ENCODE data around the gene ANKRD29.

DNA sequence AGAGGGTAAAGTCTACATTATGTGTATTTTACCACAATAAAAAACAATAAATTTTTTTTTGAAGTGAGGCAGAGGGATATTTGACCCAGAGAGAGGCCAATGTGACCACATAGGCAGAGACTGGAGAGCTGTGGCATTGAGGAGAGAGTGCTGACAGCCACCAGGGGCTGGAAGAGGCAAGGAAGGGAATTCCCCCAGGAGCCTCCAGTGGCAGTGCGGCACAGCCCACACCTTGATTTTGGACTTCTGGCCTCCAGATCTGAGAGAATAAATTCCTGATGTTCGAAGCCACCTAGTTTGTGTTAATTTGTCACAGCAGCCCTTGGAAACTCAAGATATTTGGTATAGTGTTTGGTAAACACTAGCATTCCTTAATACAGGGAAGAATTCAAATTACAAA lies 22.7 kb downstream of the ANKRD29 start:
- TF ChIP-seq, protein P1, sequence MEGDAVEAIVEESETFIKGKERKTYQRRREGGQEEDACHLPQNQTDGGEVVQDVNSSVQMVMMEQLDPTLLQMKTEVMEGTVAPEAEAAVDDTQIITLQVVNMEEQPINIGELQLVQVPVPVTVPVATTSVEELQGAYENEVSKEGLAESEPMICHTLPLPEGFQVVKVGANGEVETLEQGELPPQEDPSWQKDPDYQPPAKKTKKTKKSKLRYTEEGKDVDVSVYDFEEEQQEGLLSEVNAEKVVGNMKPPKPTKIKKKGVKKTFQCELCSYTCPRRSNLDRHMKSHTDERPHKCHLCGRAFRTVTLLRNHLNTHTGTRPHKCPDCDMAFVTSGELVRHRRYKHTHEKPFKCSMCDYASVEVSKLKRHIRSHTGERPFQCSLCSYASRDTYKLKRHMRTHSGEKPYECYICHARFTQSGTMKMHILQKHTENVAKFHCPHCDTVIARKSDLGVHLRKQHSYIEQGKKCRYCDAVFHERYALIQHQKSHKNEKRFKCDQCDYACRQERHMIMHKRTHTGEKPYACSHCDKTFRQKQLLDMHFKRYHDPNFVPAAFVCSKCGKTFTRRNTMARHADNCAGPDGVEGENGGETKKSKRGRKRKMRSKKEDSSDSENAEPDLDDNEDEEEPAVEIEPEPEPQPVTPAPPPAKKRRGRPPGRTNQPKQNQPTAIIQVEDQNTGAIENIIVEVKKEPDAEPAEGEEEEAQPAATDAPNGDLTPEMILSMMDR (conservative IDR thresholded peaks at IDR 0.05), result no peak
- no peak for TF ChIP-seq ZFX (IDR thresholded peaks at IDR 0.05)

All from C4-2B (cell line).